ENCODE measurements around the gene CENPL.
"Not testable (repeated sequence)": the region's sequence is repeated elsewhere in the genome, so short reads cannot be mapped to it uniquely, and the experiment has no call there.

The CENPL gene

GRCh38 chr1:173861731-173862145 lies 37.1 kb upstream of the CENPL start:
- Histone ChIP-seq H3K4me3 (no peak overlapping the region), H3K27ac (no peak overlapping the region)

GRCh38 chr1:173860065-173860464 lies 35.4 kb upstream of the CENPL start:
- no peak overlapping the region for H3K4me3 ChIP-seq
- no peak overlapping the region for H3K27ac ChIP-seq

- not testable (repeated sequence) for H3K27ac ChIP-seq, H3K4me3 ChIP-seq
Observed at GRCh38 chr1:173859547-173859946, 34.9 kb upstream of the CENPL start.

- Histone ChIP-seq H3K4me3 (no peak overlapping the region), H3K27ac (no peak overlapping the region)
Observed at GRCh38 chr1:173857363-173857917, 32.8 kb upstream of the CENPL start.

GRCh38 chr1:173856903-173857302 lies 32.2 kb upstream of the CENPL start:
- Histone ChIP-seq H3K27ac (no peak overlapping the region), H3K4me3 (no peak overlapping the region)

GRCh38 chr1:173856014-173856413 lies 31.3 kb upstream of the CENPL start:
- H3K4me3 ChIP-seq, result no peak overlapping the region
- no peak overlapping the region for H3K27ac ChIP-seq

- H3K4me3 ChIP-seq, result no peak overlapping the region
- H3K27ac ChIP-seq, result peak overlapping the region in 3 of 21 experiments; percentile 9 to 55 (median 43)
Observed at GRCh38 chr1:173853074-173853473, 28.4 kb upstream of the CENPL start.

GRCh38 chr1:173852105-173852504 lies 27.4 kb upstream of the CENPL start:
- Histone ChIP-seq H3K4me3 (no peak overlapping the region), H3K27ac (no peak overlapping the region)

GRCh38 chr1:173832748-173833147 lies 8.1 kb upstream of the CENPL start:
- Histone ChIP-seq H3K4me3 (no peak overlapping the region), H3K27ac (no peak overlapping the region)

- Histone ChIP-seq H3K4me3 (no peak overlapping the region), H3K27ac (no peak overlapping the region)
Observed at GRCh38 chr1:173827611-173828010, 2.9 kb upstream of the CENPL start.

GRCh38 chr1:173823781-173824314 lies 835 bp downstream of the CENPL start:
- Histone ChIP-seq H3K4me3 (peak overlapping the region; percentile 66 to 79 (median 73)), H3K27ac (peak overlapping the region in 20 of 21 experiments; percentile 48 to 95 (median 88))

GRCh38 chr1:173821680-173822079 lies 3.0 kb downstream of the CENPL start:
- H3K4me3 ChIP-seq, result no peak overlapping the region
- no peak overlapping the region for H3K27ac ChIP-seq

GRCh38 chr1:173818459-173818858 lies 6.2 kb downstream of the CENPL start:
- Histone ChIP-seq H3K27ac (no peak overlapping the region), H3K4me3 (no peak overlapping the region)

GRCh38 chr1:173813654-173814053 lies 11.0 kb downstream of the CENPL start:
- not testable (repeated sequence) for H3K27ac ChIP-seq, H3K4me3 ChIP-seq

- Histone ChIP-seq H3K4me3 (no peak overlapping the region), H3K27ac (no peak overlapping the region)
Observed at GRCh38 chr1:173802961-173803360, 21.7 kb downstream of the CENPL start.

- H3K4me3 ChIP-seq, H3K27ac ChIP-seq: not testable (repeated sequence)
Observed at GRCh38 chr1:173799995-173800394, 24.7 kb downstream of the CENPL start.

- Histone ChIP-seq H3K27ac (no peak overlapping the region), H3K4me3 (no peak overlapping the region)
Observed at GRCh38 chr1:173798078-173798477, 26.6 kb downstream of the CENPL start.

- Histone ChIP-seq H3K27ac (no peak overlapping the region), H3K4me3 (no peak overlapping the region)
Observed at GRCh38 chr1:173789841-173790240, 34.8 kb downstream of the CENPL start.

- H3K27ac ChIP-seq, result no peak overlapping the region
- H3K4me3 ChIP-seq, result no peak overlapping the region
Observed at GRCh38 chr1:173784997-173785396, 39.7 kb downstream of the CENPL start.

GRCh38 chr1:173779936-173780335 lies 44.7 kb downstream of the CENPL start:
- Histone ChIP-seq H3K4me3 (no peak overlapping the region), H3K27ac (no peak overlapping the region)

- no peak overlapping the region for H3K27ac ChIP-seq
- H3K4me3 ChIP-seq, result no peak overlapping the region
Observed at GRCh38 chr1:173775578-173776226, 49.0 kb downstream of the CENPL start.

GRCh38 chr1:173771560-173771959 lies 53.1 kb downstream of the CENPL start:
- Histone ChIP-seq H3K4me3 (no peak overlapping the region), H3K27ac (no peak overlapping the region)
